Activated B cell treated with CpG ODN at 0.5 μM for 24 hours (primary cell): ENCODE results near the gene FAM8A1. TPM values are rescaled to one million over a fixed set of nuclear protein-coding genes. Genes with fewer than 3 reads are reported as not detected.

Experiments
- ATAC-seq: fragments of 200-7000 bp; cut with Tn5 transposase; one replicate; pipeline ENCODE4 v1.10.0; 2021; ENCODE audit warnings: low read depth, mild to moderate bottlenecking, moderate library complexity
- CTCF ChIA-PET: fragments of 350-600 bp; sonication (Branson Sonifier 250); formaldehyde crosslinking; loops from one replicate; lab custom pipeline; 2021; ENCODE audit warnings: antibody characterized with exemption; lab: Charles Lee
- POLR2A ChIA-PET: fragments of 350-600 bp; sonication (Branson Sonifier 250); formaldehyde crosslinking; loops from one replicate; lab custom pipeline; 2021; ENCODE audit warnings: antibody characterized with exemption; lab: Charles Lee
- DNase-seq: peaks from one replicate; pipeline ENCODE4 v3.0.0; 2022
- H3K27ac Mint-ChIP-seq: one replicate; pipeline ENCODE4 v1.8.0; 2020; ENCODE audit warnings: mixed read lengths
- H3K27me3 Mint-ChIP-seq: one replicate; pipeline ENCODE4 v1.8.0; 2021; ENCODE audit warnings: mixed read lengths
- H3K36me3 Mint-ChIP-seq: one replicate; pipeline ENCODE4 v1.8.0; 2021; ENCODE audit warnings: low read depth, mixed read lengths
- H3K4me1 Mint-ChIP-seq: one replicate; pipeline ENCODE4 v1.8.0; 2021; ENCODE audit warnings: mixed read lengths
- H3K4me3 Mint-ChIP-seq: one replicate; pipeline ENCODE4 v1.8.0; 2020; ENCODE audit warnings: mild to moderate bottlenecking, mixed read lengths
- H3K9me3 Mint-ChIP-seq: one replicate; pipeline ENCODE4 v1.8.0; 2020; ENCODE audit warnings: mixed read lengths
- CTCF ChIP-seq: fragments of 200-600 bp; IDR thresholded peaks from one replicate; pipeline ENCODE4 v1.8.0; 2022; ENCODE audit warnings: antibody characterized with exemption, mild to moderate bottlenecking
- intact Hi-C: fragments of 100-400 bp; cut with micrococcal nuclease; formaldehyde crosslinking; loops from one replicate; pipeline ENCODE4 v1.15.1; 2024
- total RNA-seq: library from RNA; stranded (reverse); gene quantifications from 2 replicates; pipeline ENCODE4 v1.2.3, GENCODE V29; 2022

FAM8A1 gene
- total RNA-seq, 1 donor from 2014 or later, result 3.0 TPM

- ChIA-PET CTCF (interaction anchor here (1.5 kb wide), 1 partner anchor 72 kb away, joined by 3 read pairs; no protein-coding TSS in a partner anchor), POLR2A (no interaction called here)
- DNase-seq (no peak), ATAC-seq (no peak)
- Mint-ChIP-seq H3K27ac (no peak overlapping the region), H3K4me1 (no peaks in the 10 kb centered on the region), H3K27me3 (no peaks in the 10 kb centered on the region), H3K9me3 (no peaks in the 10 kb centered on the region), H3K36me3 (peaks cover 82% of the 10 kb centered on the region), H3K4me3 (no peak overlapping the region)
- intact Hi-C loops, result no loop called here
- TF ChIP-seq CTCF, result no peak
Measured at GRCh38 chr6:17656092-17656491, 56.0 kb downstream of the FAM8A1 start.

GRCh38 chr6:17656644-17657043 is 56.5 kb downstream of the FAM8A1 start:
- Mint-ChIP-seq H3K9me3 (no peaks in the 10 kb centered on the region), H3K27ac (no peak overlapping the region), H3K4me3 (no peak overlapping the region), H3K36me3 (peaks cover 87% of the 10 kb centered on the region), H3K27me3 (no peaks in the 10 kb centered on the region), H3K4me1 (no peaks in the 10 kb centered on the region)
- CTCF ChIA-PET, result interaction anchor here (1.1 kb wide), 1 partner anchor 45 kb away, joined by 3 read pairs; no protein-coding TSS in a partner anchor
- POLR2A ChIA-PET, result no interaction called here
- TF ChIP-seq CTCF, result no peak
- no peak for DNase-seq
- intact Hi-C loops, result no loop called here
- no peak for ATAC-seq

Other genes starting within 250 kb of the FAM8A1 start
- gene CAP2, start 206.7 kb upstream of the FAM8A1 start, total RNA-seq, result not detected in 2 replicates
- gene NUP153, start 106.6 kb downstream of the FAM8A1 start, total RNA-seq, result 59.2 and 63.8 TPM in 2 replicates